Fibroblast of lung (primary cell): ENCODE results near the gene NNT. TPM values are rescaled to one million over a fixed set of nuclear protein-coding genes. Genes with fewer than 3 reads are reported as not detected.
A peak's percentile ranks its signal among the peaks of the same experiment; 100 is the strongest.

Experiments
- DNase-seq, 2 donors: peaks; one replicate each; pipeline versions ENCODE4 v3.0.0 to v3.0.0-alpha.2; 2010; ENCODE audit warnings: low read depth in 2 of 2
- H2AFZ ChIP-seq: 2 replicates; pipeline ENCODE4 v1.5.1; 2012; ENCODE audit warnings: low read length, control low read depth, inconsistent platforms
- H3K27ac ChIP-seq: 2 replicates; pipeline ENCODE4 v1.5.1; 2011; ENCODE audit warnings: low read length, control low read depth; ENCODE audit not compliant: insufficient read depth
- H3K27me3 ChIP-seq: 2 replicates; pipeline ENCODE4 v1.5.1; 2011; ENCODE audit warnings: mild to moderate bottlenecking, low read length; ENCODE audit not compliant: control insufficient read depth, insufficient read depth
- H3K36me3 ChIP-seq: 2 replicates; pipeline ENCODE4 v1.5.1; 2011; ENCODE audit warnings: low read length; ENCODE audit not compliant: control insufficient read depth, insufficient read depth
- H3K4me1 ChIP-seq: 2 replicates; pipeline ENCODE4 v1.5.1; 2011; ENCODE audit warnings: low read length; ENCODE audit not compliant: control insufficient read depth, insufficient read depth; ENCODE audit errors: extremely low read depth
- H3K4me2 ChIP-seq: 2 replicates; pipeline ENCODE4 v1.5.1; 2011; ENCODE audit warnings: low read length, control low read depth; ENCODE audit not compliant: insufficient read depth; ENCODE audit errors: extremely low read depth
- H3K4me3 ChIP-seq, 4 experiments: fragments of 200-600 bp in 1 of 4; sonication (generic) in 1 of 4; replicated peaks in 1 of 4; 2 replicates each; pipeline ENCODE4 v1.5.1; 2011 to 2016; ENCODE audit warnings: low read length in 4 of 4, low read depth in 3 of 4, mild to moderate bottlenecking in 3 of 4, control low read depth in 2 of 4, inconsistent platforms in 1 of 4, mixed read lengths in 1 of 4; ENCODE audit not compliant: insufficient read depth in 1 of 4; ENCODE audit errors: control extremely low read depth in 1 of 4
- H3K79me2 ChIP-seq: 2 replicates; pipeline ENCODE4 v1.5.1; 2012; ENCODE audit warnings: mild to moderate bottlenecking, low read length, inconsistent platforms; ENCODE audit not compliant: control insufficient read depth, insufficient read depth
- H3K9ac ChIP-seq: 2 replicates; pipeline ENCODE4 v1.5.1; 2011; ENCODE audit warnings: mild to moderate bottlenecking, low read length, control low read depth; ENCODE audit not compliant: insufficient read depth
- H3K9me3 ChIP-seq: 2 replicates; pipeline ENCODE4 v1.5.1; 2012; ENCODE audit warnings: low read depth, low read length; ENCODE audit not compliant: control insufficient read depth, insufficient read depth
- H4K20me1 ChIP-seq: 2 replicates; pipeline ENCODE4 v1.5.1; 2011; ENCODE audit warnings: low read length; ENCODE audit not compliant: control insufficient read depth, insufficient read depth; ENCODE audit errors: extremely low read depth
- CTCF ChIP-seq, 2 donors: IDR thresholded peaks in 1 of 2; conservative IDR thresholded peaks in 1 of 2; 1 replicate in 1 of 2; 2 replicates in 1 of 2; pipeline ENCODE4 v1.5.1; 2011 to 2012; ENCODE audit warnings: low read length in 2 of 2, control low read depth in 1 of 2, inconsistent platforms in 1 of 2, low read depth in 1 of 2, mild to moderate bottlenecking in 1 of 2
- EZH2 ChIP-seq: IDR thresholded peaks from 2 replicates; pipeline ENCODE4 v1.5.1; 2012; ENCODE audit warnings: low read length, control low read depth, mild to moderate bottlenecking; ENCODE audit errors: missing control alignments
- polyA plus RNA-seq, 2 donors: library from polyadenylated mRNA; depleted of rRNA in 1 of 2; stranded (reverse) in 1 of 2; unstranded in 1 of 2; fragments of >200 nt; gene quantifications; 2 replicates each; pipeline ENCODE4 v1.2.1, GENCODE V29; 2011 to 2012; ENCODE audit warnings: missing spikeins in 1 of 2
- total RNA-seq: library from RNA; depleted of rRNA; stranded (reverse); fragments of >200 nt; gene quantifications from 2 replicates; pipeline ENCODE4 v1.2.1, GENCODE V29; 2014

NNT gene
- total and polyA plus RNA-seq, 2 donors (not counting 1 experiment from before 2014, with no cell fraction given) = 65.7 to 115 TPM

GRCh38 chr5:43619380-43619779 is 16.4 kb downstream of the NNT start:
- DNase-seq = peak in 1 of 2 donors; percentile 47
- peaks cover 3% of the 10 kb centered on the region for H3K36me3 ChIP-seq
- no peak overlapping the region for H3K27ac ChIP-seq
- H3K4me2 ChIP-seq = no peak overlapping the region
- no peak overlapping the region for H3K9ac ChIP-seq
- H3K4me3 ChIP-seq = no peak overlapping the region
- H3K27me3 ChIP-seq = no peaks in the 10 kb centered on the region
- no peak for TF ChIP-seq CTCF (conservative IDR thresholded peaks at IDR 0.05 in 1 of 2, IDR thresholded peaks at IDR 0.05 in 1 of 2; ENCODE audit: low read depth in 1 of 2, low read length in 2 of 2)
- TF ChIP-seq EZH2 = no peak
- H4K20me1 ChIP-seq = no peaks in the 10 kb centered on the region
- no peak overlapping the region for H2AFZ ChIP-seq
- no peaks in the 10 kb centered on the region for H3K79me2 ChIP-seq
- H3K4me1 ChIP-seq = no peaks in the 10 kb centered on the region
- no peaks in the 10 kb centered on the region for H3K9me3 ChIP-seq

GRCh38 chr5:43619911-43620310 is 16.9 kb downstream of the NNT start:
- Histone ChIP-seq H3K4me2 (no peak overlapping the region), H3K9me3 (no peaks in the 10 kb centered on the region), H4K20me1 (no peaks in the 10 kb centered on the region), H3K36me3 (peaks cover 3% of the 10 kb centered on the region), H3K4me1 (no peaks in the 10 kb centered on the region), H3K79me2 (no peaks in the 10 kb centered on the region), H3K9ac (no peak overlapping the region), H3K4me3 (no peak overlapping the region), H3K27me3 (no peaks in the 10 kb centered on the region), H2AFZ (no peak overlapping the region), H3K27ac (no peak overlapping the region)
- no peak for DNase-seq
- no peak for TF ChIP-seq EZH2
- TF ChIP-seq CTCF (conservative IDR thresholded peaks at IDR 0.05 in 1 of 2, IDR thresholded peaks at IDR 0.05 in 1 of 2; ENCODE audit: low read depth in 1 of 2, low read length in 2 of 2) = no peak

- H3K27me3 ChIP-seq = no peaks in the 10 kb centered on the region
- H3K4me1 ChIP-seq = no peaks in the 10 kb centered on the region
- H3K9me3 ChIP-seq = no peaks in the 10 kb centered on the region
- no peak overlapping the region for H3K4me2 ChIP-seq
- no peak overlapping the region for H3K9ac ChIP-seq
- TF ChIP-seq CTCF (conservative IDR thresholded peaks at IDR 0.05 in 1 of 2, IDR thresholded peaks at IDR 0.05 in 1 of 2; ENCODE audit: low read depth in 1 of 2, low read length in 2 of 2) (no peak), EZH2 (no peak)
- H3K79me2 ChIP-seq = no peaks in the 10 kb centered on the region
- H2AFZ ChIP-seq = no peak overlapping the region
- H3K27ac ChIP-seq = no peak overlapping the region
- no peaks in the 10 kb centered on the region for H4K20me1 ChIP-seq
- no peak overlapping the region for H3K4me3 ChIP-seq
- no peak for DNase-seq
- H3K36me3 ChIP-seq = peaks cover 3% of the 10 kb centered on the region
These were observed 18.0 kb downstream of the NNT start for GRCh38 chr5:43620944-43621505.
